GM12874 (cell line): ENCODE results near the gene SLC51B.

Experiments used
- TF ChIP-seq, protein P1 (sequence below): IDR thresholded peaks from 2 replicates; pipeline ENCODE4 v1.5.1; 2011; ENCODE audit warnings: low read depth, mild to moderate bottlenecking, control low read depth, low read length, moderate library complexity; ENCODE audit not compliant: insufficient read depth

The SLC51B gene

DNA sequence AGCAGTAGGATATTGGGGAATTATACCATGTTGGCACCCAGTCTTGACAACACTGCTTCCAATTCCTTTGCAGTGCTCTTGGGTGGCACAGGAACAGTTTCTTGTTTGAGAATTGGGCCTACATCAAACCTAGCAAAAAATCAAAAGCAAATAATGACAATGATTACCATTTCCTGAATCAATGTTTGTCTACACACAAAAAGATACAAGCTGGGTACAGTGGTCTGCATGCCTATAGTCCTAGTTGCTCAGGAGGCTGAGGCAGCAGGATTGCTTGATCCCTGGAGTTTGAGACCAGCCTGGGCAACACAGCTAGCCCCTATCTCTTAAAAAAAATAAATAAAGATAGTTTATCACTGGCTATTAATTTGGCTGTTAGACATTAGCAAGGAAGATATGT is 23.7 kb upstream of the SLC51B start:
- TF ChIP-seq, protein P1, sequence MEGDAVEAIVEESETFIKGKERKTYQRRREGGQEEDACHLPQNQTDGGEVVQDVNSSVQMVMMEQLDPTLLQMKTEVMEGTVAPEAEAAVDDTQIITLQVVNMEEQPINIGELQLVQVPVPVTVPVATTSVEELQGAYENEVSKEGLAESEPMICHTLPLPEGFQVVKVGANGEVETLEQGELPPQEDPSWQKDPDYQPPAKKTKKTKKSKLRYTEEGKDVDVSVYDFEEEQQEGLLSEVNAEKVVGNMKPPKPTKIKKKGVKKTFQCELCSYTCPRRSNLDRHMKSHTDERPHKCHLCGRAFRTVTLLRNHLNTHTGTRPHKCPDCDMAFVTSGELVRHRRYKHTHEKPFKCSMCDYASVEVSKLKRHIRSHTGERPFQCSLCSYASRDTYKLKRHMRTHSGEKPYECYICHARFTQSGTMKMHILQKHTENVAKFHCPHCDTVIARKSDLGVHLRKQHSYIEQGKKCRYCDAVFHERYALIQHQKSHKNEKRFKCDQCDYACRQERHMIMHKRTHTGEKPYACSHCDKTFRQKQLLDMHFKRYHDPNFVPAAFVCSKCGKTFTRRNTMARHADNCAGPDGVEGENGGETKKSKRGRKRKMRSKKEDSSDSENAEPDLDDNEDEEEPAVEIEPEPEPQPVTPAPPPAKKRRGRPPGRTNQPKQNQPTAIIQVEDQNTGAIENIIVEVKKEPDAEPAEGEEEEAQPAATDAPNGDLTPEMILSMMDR, result no peak

DNA sequence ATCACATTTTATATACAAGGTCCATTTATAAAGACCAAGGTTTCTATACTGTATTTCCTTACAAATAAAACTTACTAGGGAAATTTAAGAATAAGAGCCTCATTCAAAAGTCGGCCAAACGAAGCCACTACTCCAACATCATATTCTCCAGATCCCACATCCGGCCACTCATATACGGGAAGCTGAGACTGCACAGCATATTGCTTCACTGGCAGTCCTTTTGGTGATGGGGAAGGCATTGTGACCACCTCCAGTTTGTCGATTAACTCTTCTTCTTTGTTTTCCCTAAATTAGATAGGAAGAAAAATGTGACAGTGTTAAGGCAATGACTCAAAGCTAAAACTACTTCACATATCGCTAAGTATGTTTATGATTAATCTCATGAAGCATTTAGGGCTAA is 18.4 kb upstream of the SLC51B start:
- TF ChIP-seq, protein P1, result no peak

DNA sequence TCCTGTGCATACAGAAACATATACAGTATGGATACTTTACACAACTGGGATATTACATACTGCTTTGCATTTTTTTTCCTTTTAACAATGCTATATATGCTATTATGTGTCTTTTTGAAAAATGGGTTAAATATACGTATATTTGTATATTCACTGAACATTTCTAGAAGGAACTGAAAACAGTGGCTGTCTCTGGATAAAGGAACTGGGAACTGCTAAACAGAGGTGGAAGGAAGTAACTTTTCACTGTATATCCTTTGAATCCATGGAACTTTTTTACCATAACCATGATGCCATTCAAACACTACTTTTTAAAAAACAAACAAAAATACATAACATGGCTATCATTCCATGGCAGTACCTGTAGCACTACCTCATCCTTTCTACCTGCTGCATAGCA is 17.6 kb upstream of the SLC51B start:
- TF ChIP-seq, protein P1, result no peak

DNA sequence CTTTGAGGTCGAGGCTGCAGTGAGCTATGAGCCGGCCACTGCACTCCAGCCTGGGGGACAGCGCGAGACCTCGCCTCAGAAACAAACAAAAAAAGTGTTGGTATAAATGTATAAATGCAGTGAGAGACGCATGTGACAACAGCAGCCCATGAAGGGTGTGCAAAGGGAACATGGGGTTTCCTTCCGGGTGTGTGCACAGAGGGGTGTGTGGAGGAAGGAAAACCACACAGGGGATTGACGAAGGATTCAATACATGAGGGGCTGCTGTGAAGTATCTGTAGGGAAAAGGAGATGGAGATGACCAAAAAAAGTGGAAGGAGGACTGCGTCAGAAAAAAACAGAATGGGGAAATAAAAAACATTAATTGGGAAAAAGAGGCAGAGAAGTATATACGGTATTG is 16.8 kb upstream of the SLC51B start:
- TF ChIP-seq, protein P1, result no peak

DNA sequence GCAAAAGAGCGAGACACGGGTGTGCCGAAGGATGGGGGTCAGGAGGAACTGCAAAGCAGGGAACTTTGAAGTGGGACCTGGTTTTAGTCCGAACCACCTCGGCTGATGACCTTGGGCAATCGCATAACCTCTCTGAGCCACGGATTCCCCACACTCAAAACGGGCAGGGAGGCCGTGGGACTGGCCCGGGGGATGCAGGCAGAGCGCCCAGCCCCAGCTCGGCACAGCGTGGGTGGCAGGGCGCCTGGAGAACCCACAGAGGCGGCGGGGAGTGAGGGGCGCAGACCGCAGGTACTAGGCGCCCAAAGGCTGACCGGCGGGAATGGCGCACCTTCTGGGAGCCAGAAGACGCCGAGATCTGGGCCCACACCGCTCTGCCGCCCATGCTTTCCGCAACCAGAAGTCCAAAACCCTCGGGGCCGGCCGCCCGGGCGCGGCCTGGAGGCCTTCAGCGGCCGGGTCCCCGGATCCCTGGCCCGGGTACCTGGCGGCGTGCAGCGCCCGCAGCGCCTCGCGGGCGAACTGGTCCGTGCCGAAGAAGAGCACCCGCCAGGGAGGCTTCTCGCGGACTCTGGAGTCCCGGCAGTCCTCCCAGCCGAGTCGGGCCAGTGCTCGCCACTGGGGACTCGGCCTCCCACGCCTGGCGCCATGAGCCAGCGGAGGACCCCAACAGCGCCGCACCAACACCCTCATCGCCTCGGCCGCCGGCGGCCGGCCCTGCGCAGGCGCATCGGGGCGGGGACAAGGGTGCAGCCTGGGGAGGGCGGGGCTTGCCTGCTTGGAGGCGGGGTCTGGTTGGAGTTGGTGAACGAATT is 16.1 kb upstream of the SLC51B start, which contains the start of gene MTFMT:
TSS of gene MTFMT (minus strand) at position 719 of the 815 bp plus-strand sequence. CDS start at position 693, 26 bp downstream.
- TF ChIP-seq, protein P1, result peak; percentile 13; the same call in 1 of the 2 replicates

DNA sequence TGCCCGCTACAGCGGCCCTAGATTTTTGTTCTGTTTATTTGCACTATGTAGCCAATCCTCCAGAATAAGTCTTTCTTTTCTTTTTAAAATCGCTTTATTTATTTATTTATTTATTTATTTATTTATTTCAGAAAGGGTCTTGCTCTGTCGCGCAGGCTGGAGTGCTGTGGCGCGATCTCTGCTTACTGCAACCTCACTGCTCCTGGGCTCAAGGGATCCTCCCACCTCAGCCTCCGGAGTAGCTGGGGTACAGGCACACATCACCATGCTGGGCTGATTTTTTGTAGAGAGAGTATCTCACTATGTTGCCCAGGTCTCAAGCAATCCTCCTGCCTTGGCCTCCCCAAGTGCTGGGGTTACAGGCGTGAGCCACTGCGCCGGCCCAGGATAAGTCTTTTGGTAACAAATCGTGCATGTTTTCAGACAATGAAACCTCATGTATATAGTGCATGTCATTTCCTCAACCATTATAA is 15.4 kb upstream of the SLC51B start:
- TF ChIP-seq, protein P1, result no peak

DNA sequence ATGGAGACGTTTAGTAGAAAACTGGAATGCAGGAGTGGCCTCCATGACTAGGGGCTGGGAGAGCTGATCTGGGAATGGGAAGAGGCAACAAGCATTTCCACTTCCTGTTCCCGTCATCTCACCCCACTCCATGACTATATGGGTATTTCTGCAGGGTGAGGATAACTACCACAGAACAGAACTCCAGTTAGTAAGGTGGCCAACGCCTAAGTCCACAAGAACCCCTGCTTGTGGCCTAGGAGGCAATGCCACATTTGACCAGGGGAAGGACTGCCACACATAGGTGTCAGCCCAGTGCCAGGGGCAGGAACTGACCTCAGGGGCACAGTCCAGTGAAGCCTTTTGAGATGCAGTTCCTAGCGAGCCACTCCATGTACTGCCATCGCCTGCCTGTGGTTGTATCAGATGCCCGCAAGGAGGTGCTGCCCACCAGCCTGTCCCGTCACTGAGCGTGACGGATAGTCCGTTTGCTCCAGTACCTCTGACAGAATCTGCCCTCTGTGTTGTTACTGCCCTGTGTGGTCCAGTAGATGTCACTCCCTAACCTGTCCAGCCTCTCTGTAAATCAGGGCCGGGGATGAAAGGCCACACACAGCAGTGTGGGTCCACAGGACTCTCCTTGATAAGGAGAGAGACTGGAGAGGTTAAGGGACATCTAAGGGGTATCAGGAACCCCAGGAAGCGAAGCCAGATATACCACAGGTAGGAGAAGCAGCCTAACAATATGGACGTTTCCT is 12.2 kb upstream of the SLC51B start:
- TF ChIP-seq, protein P1, result peak; percentile 72
